HuH-7 (cell line): ENCODE data around the gene USP32.

Experiments used
- DNase-seq: peaks from one replicate; pipeline ENCODE4 v3.0.0; 2011; ENCODE audit warnings: low spot score

The USP32 gene

DNA sequence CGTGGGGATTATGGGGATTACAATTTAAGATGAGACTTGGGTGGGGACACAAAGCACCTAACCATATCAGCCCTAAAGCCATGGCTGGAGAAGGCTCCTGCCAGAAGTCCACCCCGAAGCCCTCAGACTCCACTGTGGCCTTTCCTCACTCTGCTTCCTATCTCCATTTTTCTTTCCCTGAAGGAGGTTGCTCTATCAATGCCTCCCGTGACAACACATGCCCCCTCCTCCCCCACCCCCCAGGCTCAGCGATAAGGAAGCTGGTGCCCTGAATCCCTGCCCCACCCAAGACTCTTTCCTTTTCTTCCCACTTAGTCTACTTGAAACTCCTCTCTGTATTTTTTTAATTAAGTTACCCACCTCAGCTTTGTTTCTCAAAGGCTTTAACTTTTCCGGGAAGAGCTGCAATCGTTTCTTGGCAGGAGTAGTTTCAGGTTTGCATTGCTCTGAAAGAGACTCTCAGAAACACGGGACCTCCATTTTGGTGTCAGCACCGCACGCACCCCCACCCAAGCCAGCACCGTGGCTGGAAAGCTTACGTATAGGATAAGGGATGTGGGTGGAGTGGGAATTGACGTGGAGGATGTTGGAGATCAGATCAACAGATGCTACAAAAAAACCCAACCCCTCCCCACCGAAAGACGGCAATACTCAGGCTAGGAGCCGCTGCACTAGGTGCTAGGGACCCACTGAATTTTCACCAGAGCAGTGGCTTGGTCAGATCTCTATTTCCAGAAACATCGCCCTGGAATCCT lies 257.4 kb downstream of the USP32 start:
- no peak for DNase-seq

GRCh38 chr17:60130466-60130865 lies 261.5 kb downstream of the USP32 start:
- DNase-seq = no peak

DNA sequence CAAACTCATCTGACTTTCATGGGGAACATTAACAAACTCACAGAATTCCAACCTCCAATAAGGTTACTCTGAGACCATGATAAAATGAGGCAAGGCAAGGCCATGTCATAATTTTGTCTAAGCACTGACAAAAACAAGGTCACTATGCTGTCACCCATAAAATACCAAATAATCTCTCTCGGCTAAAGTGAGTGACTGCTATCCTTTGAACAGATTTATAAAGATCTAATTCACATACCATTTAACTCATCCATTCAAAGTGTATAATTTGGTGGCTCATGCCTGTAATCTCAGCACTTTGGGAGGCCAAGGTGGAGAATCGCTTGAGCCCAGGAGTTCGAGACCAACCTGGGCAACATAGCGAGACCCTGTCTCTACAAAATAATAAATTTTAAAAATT lies 262.8 kb downstream of the USP32 start:
- DNase-seq = no peak
